Gastroesophageal sphincter (tissue), 4 donors: Measurements from ENCODE around the gene IDH3G. TPM values are rescaled to one million over a fixed set of nuclear protein-coding genes. Genes with fewer than 3 reads are reported as not detected.

Experiments used
- ATAC-seq: fragments of 150-250 bp; one replicate; pipeline ENCODE4 v1.9.1; 2016; ENCODE audit warnings: mild to moderate bottlenecking, moderate library complexity
- H3K27ac ChIP-seq, 4 donors: fragments of 200-600 bp; sonication (generic) in 3 of 4; 1 replicate in 3 of 4; 2 replicates in 1 of 4; pipeline ENCODE4 v1.5.1; 2016 to 2019
- H3K27me3 ChIP-seq: fragments of 200-600 bp; sonication (generic); one replicate; pipeline ENCODE4 v1.5.1; 2019
- H3K36me3 ChIP-seq, 2 donors: fragments of 200-600 bp; sonication (generic); one replicate each; pipeline ENCODE4 v1.5.1; 2019; ENCODE audit warnings: control low read depth in 1 of 2
- H3K4me1 ChIP-seq, 3 donors: fragments of 200-600 bp; sonication (generic); 1 replicate in 2 of 3; 2 replicates in 1 of 3; pipeline ENCODE4 v1.5.1; 2016 to 2019; ENCODE audit warnings: control low read depth in 2 of 3
- H3K4me3 ChIP-seq, 2 donors: fragments of 200-600 bp; sonication (generic); one replicate each; pipeline ENCODE4 v1.5.1; 2019; ENCODE audit warnings: mild to moderate bottlenecking in 1 of 2, moderate library complexity in 1 of 2
- H3K9me3 ChIP-seq, 3 donors: fragments of 200-600 bp; sonication (generic); one replicate each; pipeline ENCODE4 v1.5.1; 2017 to 2019; ENCODE audit warnings: control low read depth in 2 of 3
- CTCF ChIP-seq, 4 experiments: fragments of 200-600 bp in 2 of 4; fragments of 450-650 bp in 2 of 4; sonication (generic) in 1 of 4; IDR thresholded peaks; one replicate each; pipeline ENCODE4 v1.5.1; 2017 to 2019; ENCODE audit warnings: antibody characterized with exemption in 4 of 4, mild to moderate bottlenecking in 2 of 4, moderate library complexity in 2 of 4
- EP300 ChIP-seq: sonication (generic); formaldehyde crosslinking; IDR thresholded peaks from one replicate; pipeline ENCODE4 v1.6.1; 2017; ENCODE audit warnings: antibody characterized with exemption, mild to moderate bottlenecking
- POLR2A ChIP-seq, 2 donors: fragments of 450-650 bp; IDR thresholded peaks; one replicate each; pipeline ENCODE4 v1.6.1; 2017; ENCODE audit warnings: antibody characterized with exemption in 2 of 2, mild to moderate bottlenecking in 2 of 2, moderate library complexity in 1 of 2
- POLR2AphosphoS5 ChIP-seq: sonication (generic); formaldehyde crosslinking; IDR thresholded peaks from one replicate; pipeline ENCODE4 v1.6.1; 2017; ENCODE audit warnings: antibody characterized with exemption
- WGBS, 2 donors: methylation state at CpG; one replicate each; pipeline ENCODE4 v1.1.5; 2018; ENCODE audit warnings: low coverage in 1 of 2; 5-methylcytosine and 5-hydroxymethylcytosine counted together
- total RNA-seq, 4 donors: library from RNA; depleted of rRNA; stranded (reverse); fragments of >200 nt; gene quantifications; one replicate each; pipeline ENCODE4 v1.1.0, GENCODE V29; 2016

Gene IDH3G
- total RNA-seq, 4 donors from 2014 or later: 55.5 to 104 (median 59.7) TPM

GRCh38 chrX:153828308-153828707 lies 34.1 kb upstream of the IDH3G start:
- peak; percentile 7 for ATAC-seq
- Histone ChIP-seq H3K9me3 (no peaks in the 10 kb centered on the region), H3K4me3 (peak overlapping the region; percentile 52 to 60), H3K36me3 (no peaks in the 10 kb centered on the region), H3K27me3 (no peaks in the 10 kb centered on the region), H3K4me1 (peaks cover 0 to 21% (median 0%) of the 10 kb centered on the region in 3 donors), H3K27ac (peak overlapping the region in 3 of 4 donors; percentile 58 to 82 (median 79))
- WGBS, 2 donors: no CpG with 5 or more reads among the region's 17 CpGs
- TF ChIP-seq EP300: no peak
- no peak for TF ChIP-seq POLR2AphosphoS5
- TF ChIP-seq POLR2A (IDR thresholded peaks at IDR 0.05): no peak
- TF ChIP-seq CTCF (IDR thresholded peaks at IDR 0.05): no peak

- Histone ChIP-seq H3K4me3 (no peak overlapping the region), H3K36me3 (no peaks in the 10 kb centered on the region), H3K27ac (peak overlapping the region in 3 of 4 donors; percentile 58 to 82 (median 79)), H3K27me3 (no peaks in the 10 kb centered on the region), H3K9me3 (no peaks in the 10 kb centered on the region), H3K4me1 (peaks cover 0 to 21% (median 0%) of the 10 kb centered on the region in 3 donors)
- WGBS, 2 donors: 60% methylated on average over 2 of the region's 9 CpGs; no CpG with 5 or more reads in 1 of the 2 donors
- no peak for TF ChIP-seq CTCF (IDR thresholded peaks at IDR 0.05)
- no peak for TF ChIP-seq EP300
- no peak for TF ChIP-seq POLR2AphosphoS5
- no peak for ATAC-seq
Observed at GRCh38 chrX:153827903-153828302, 33.7 kb upstream of the IDH3G start.

GRCh38 chrX:153827016-153827415 lies 32.8 kb upstream of the IDH3G start:
- WGBS, 2 donors: 43 to 64% methylated on average over 2 to 3 of the region's 3 CpGs
- Histone ChIP-seq H3K4me3 (no peak overlapping the region), H3K36me3 (no peaks in the 10 kb centered on the region), H3K27ac (no peak overlapping the region), H3K9me3 (no peaks in the 10 kb centered on the region), H3K27me3 (no peaks in the 10 kb centered on the region), H3K4me1 (peaks cover 0 to 21% (median 0%) of the 10 kb centered on the region in 3 donors)
- ATAC-seq: no peak
- TF ChIP-seq EP300: no peak
- no peak for TF ChIP-seq CTCF (IDR thresholded peaks at IDR 0.05)
- TF ChIP-seq POLR2A (IDR thresholded peaks at IDR 0.05): no peak
- no peak for TF ChIP-seq POLR2AphosphoS5

- no peaks in the 10 kb centered on the region for H3K36me3 ChIP-seq
- WGBS, 2 donors: 78% methylated on average over 5 of the region's 8 CpGs; no CpG with 5 or more reads in 1 of the 2 donors
- no peak for ATAC-seq
Observed at GRCh38 chrX:153825042-153825441, 30.9 kb upstream of the IDH3G start.

More at GRCh38 chrX:153825042-153825441, 30.9 kb upstream of the IDH3G start:
- Histone ChIP-seq H3K27me3 (no peaks in the 10 kb centered on the region), H3K4me3 (no peak overlapping the region), H3K27ac (no peak overlapping the region), H3K9me3 (no peaks in the 10 kb centered on the region), H3K4me1 (peaks cover 0 to 19% (median 0%) of the 10 kb centered on the region in 3 donors)
- TF ChIP-seq POLR2AphosphoS5 (no peak), EP300 (no peak), POLR2A (IDR thresholded peaks at IDR 0.05) (no peak), CTCF (IDR thresholded peaks at IDR 0.05) (no peak)
